NCI-H2171 treated with DMSO at 0.1 percent for 48 hours (cell line): Measurements from ENCODE around the gene EMID1.

Experiments used
- DNase-seq: peaks from one replicate; lab custom pipeline; 2025; lab: John Stamatoyannopoulos, UW

EMID1 gene

DNA sequence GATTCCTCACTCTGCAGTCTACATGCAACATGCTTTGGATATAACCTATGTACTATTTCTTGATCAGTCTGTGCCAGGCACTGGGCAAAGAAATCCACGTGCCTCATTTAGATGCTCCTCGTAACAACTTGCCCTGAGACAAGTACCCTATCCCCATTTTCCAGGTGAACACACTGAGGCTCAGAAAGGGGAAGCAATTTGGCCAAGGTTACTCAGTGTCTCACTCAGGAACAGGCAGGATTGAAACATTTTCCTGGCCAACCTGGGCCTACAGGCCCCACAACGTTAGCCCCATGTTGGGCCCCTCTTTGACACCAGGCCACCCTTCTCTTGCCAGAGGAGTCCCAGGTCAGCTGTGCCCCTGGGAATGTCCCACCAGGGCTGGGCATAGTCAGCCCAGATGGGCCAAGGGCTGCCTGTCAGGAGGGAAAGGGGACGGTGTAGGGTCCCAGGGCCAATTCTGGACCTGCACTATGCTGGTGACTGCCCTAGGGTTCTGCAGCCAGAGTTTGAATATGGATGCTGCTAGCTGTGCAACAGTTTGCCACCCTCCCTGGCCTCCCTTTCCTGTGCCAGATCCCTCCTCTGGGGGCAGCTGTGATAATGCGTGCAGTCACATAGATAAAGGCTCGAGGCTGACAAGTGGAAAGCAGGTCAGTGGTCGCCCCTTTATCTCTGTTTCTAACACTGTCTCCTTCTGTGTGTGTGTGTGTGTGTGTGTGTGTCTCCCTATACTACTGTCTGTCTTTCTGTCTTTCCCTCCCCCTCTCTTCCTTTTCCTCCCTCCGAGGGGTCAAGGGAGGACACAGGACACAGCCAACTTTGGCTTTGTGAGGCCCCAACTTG, 10.4 kb upstream of the EMID1 start:
- DNase-seq: no peak

DNA sequence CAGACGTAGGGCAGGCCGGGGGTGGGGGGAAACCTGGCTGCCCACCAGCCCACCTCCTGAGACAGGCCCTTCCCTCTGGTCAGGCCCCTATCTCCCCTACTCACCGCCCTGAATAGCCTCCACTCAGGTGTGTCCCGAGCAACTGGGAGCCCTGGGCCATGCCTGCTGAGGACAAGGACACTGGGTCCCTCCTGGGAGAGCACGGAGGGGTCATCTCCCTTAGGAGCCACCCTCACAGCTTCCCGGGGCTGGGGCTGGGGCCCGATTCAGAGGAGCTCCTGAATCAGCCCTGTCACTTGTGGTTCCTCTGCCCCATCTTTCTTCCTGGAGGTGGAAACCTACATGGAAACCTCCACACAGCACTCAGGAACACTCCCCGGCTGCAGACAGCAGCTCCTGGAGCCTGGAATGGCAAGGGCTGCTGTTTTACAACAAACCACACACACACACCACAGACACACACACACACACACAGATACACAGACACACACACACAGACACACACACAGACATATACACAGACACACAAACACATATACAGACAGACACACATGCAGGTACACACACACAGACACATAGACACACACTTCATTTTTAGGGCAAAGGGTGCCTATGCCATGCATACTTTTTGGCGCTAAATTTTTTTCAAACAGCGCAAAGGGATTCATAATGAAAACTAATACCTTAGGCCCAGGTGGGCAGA, 9.6 kb upstream of the EMID1 start:
- DNase-seq: no peak

DNA sequence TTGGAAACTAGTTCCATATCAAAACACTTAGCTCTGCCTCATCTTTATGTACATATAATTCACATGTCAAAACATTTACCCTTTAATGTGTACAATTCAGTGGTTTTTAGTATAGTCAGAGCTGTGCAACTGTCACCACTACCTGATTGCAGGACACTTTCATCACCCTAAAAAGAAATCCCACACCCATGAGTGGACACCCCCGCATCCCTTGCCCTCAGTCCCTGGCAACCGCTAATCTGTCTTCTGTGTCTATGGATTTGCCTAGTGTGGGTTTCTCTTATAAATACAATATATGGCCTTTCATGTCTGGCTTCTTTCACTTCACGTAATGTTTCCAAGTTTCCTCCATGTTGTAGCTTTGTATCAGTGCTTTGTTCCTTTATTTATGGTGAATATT, 8.6 kb upstream of the EMID1 start:
- no peak for DNase-seq

DNA sequence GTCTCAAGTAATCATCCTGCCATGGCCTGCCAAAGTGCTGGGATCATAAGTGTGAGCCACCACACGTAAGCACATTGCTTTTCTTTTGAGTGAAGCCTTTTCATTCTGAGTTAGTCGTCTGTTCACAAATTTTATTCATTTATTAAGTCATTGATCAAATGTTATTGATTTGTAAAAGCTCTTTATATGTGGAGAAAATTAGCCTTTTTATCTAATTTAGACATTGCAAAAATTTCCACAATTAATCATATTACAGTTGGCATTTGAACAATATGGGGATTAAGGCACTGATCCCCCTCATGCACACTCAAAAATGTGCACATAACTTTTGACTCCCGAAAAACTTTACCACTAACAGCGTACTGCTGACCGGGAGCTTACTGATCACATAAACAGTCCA, 7.5 kb upstream of the EMID1 start:
- no peak for DNase-seq

DNA sequence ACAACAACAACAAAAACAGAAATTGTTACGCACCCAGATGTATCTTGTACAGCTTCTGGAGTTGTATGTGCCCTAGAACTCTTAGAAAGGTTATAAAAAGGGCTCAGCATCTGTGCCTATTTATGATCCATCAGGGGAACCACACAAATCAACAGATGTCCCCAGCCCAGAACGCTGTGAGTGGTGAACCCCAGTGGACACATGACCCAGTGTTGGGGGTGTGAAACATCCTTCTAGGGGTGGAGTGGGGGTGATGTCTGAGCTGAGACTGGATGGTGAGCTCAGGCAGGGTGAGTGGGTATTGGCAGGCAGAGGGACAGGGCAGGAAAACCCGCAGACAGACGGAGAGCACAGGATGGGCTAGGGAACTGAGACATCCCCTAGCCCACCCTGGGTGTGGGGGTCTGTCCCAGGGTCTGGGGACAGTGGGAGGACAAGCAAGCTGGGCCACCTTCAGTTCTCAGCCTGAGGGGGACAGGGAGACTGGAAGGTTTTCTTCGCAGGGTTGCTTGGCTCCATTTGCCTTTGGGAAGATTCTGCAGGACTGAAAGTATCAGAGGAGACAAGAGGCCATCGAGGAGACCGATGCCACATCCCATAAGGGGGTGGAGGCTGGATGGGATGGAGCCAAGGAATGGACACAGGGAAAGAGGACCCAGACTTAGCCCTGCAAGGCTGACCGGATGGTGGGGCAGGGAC, 5.8 kb upstream of the EMID1 start:
- no peak for DNase-seq

DNA sequence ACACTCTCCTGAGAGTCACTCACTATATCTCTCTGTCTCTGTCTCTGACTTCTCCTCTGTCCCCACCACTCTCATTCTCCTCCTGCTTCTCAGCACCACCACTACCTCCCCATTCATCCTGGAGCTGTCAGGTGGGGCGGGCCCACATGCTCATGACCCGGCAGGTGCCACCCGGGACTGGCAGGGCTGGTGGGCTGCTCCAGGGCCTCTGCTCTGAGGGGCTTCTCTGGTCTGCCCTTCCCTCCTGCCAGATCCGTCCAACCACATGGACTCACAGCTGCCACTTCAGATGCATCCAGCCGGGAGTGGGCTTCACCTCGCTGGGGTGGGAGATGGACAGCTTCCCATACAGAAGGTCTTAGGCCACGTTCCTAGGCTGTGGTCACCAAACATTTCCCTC, 4.8 kb upstream of the EMID1 start:
- no peak for DNase-seq

DNA sequence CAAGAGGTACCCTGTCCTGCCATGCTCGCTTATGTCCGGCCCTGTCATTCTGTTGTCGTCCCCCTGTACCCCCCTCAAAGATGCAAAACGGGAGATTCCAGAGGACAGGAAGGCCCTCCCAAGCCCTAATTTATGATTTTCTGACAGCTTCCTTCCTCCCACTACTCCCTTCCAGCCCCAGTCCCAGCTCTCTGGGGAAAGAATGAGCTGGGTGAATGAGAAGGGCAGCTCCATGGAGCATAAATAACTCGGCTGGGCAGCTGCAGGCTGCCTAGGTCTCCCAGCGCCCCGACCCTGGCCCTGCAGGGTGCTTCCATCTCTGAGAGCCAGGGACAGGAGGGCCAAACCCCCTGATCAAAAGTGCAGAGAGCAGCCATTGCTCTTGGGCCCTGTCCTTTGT, 3.9 kb upstream of the EMID1 start:
- no peak for DNase-seq

DNA sequence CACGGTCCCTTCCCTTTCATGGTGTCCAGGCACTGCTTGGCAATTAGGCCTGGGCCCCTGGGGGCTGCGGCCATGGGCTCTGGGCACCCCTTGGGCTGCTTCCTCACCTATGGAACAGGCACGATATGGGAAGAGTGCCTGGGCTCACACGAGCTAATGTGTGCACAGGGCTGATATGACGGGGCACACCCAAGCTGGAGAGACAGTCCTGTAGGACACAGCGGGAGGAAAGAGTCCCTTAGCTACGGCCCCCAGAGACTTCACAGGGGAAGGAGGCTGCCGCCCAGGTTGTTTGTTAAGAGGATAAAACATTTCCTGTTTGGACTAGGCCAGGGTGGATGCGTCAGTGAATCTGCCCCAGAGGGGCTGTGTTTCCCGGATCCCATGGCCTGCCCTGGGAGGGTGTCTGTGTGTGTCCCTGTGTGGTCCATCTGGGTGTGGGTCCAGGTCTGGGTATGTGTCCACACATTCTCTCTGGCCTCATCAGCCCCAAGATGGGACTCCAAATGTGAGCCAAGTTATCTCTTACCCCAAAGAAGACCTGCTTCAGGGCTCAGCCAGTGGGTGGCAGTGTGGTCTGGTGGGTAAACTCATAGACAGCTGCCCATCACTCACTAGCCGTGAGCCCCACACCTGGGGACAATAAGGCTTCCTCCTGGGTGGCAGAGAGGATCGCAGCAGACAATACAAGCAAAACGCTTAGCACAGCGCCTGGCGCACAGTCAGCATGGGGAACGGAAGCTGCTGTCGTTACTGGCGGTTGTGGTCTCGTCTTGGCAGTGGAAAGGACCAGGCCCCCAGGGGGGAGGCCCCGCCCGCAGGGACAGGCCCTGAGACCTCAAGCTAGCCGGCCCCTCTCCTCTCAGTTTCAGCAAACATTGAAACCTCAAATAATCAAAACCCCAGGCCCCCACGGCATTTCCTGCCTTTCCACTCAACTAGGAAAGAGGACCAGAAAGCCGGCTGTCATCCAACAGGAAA, 3.2 kb upstream of the EMID1 start:
- peak; percentile 15 for DNase-seq

DNA sequence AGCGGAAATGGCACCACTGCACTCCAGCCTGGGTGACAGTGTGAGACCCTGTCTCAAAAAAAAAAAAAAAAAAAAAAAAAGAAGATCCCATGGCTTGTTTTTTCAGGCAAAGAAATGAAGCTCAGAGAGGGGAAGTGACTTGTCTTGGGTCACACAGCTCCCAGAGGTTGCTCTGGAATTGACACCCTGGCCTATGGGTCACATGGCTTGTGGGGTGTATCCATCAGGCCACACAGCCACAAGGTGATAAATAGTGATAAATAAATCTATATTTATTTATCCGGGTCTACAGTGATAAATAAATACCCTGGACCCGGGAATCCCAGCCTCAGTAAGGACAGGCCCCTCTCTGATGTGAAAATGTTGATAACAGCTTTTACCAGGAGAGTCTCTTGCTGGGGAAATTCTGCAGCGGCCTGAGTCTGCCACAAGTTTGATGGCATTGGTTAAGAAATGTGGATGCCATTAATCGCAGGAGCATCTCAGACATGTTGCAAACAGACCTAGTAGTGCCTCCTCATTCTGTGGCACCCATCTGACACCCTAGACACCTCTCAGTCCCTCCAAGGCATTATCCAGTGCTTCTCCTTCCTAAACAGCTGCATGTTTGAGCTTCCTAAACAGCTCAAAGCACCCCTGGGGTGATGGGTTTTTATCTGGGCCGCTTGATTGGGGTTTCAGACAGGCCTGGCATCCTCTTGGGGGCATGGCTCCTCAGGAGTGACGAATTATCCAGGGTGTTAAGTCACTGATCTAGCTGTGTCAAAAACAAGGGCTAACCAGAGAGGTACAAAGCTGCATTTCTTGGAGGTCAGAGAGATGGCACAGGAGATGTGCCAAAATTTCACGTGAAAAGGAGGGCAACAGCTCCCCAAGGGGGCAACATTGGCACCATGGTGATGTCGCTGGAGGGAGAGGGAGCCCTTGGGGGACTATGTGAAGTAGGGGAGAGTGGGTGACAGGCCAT, 1.9 kb upstream of the EMID1 start:
- DNase-seq: no peak

DNA sequence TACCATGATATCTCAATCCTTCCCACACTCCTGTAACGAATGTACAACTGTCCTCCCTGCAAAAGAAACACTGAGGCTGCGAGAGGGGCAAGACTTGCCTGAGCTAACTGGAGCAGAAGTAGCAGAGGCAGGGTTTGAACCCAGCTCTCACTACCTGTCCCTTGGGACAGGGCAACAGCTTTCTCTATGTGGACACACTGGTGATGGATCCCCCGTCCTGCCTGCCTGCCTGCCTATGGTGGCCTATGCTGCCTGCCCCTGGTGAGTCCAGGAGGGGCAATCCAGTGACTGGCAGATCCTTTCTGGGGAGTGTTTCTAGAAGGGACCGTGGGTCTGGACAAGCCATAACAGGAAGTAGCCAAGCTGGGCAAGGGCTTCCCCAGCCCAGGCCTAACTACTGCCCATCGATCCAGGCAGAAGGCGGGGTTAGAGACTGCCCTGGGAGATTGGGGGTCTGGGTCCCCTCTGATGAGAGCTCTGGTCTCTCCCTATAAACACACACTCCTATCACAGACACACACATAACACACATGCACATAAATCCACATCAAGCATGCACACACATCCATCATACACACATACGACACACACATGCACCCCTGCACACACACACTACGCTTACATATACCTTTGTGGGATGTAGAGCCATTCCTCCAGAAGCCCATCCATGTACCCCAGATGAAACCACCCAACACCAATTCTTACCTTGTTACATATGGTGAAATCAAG, 1.1 kb upstream of the EMID1 start:
- DNase-seq: no peak

DNA sequence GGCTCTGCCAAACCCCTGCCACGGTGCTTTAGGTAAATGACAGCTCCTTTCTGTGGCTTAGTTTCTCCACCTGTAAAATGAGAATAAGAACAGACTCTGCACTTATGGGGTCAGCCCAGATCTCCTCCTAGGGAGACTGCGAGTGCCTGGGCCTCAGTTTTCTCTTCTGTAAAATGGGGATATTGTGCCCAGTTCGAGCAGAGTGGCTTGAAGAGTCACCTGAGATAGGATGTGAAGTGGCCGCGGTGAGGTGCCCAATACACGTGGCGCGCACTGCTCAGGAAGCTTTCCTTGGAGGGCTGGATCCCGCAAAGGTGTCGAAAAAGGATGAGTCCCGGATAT, 473 bp upstream of the EMID1 start:
- DNase-seq: no peak

DNA sequence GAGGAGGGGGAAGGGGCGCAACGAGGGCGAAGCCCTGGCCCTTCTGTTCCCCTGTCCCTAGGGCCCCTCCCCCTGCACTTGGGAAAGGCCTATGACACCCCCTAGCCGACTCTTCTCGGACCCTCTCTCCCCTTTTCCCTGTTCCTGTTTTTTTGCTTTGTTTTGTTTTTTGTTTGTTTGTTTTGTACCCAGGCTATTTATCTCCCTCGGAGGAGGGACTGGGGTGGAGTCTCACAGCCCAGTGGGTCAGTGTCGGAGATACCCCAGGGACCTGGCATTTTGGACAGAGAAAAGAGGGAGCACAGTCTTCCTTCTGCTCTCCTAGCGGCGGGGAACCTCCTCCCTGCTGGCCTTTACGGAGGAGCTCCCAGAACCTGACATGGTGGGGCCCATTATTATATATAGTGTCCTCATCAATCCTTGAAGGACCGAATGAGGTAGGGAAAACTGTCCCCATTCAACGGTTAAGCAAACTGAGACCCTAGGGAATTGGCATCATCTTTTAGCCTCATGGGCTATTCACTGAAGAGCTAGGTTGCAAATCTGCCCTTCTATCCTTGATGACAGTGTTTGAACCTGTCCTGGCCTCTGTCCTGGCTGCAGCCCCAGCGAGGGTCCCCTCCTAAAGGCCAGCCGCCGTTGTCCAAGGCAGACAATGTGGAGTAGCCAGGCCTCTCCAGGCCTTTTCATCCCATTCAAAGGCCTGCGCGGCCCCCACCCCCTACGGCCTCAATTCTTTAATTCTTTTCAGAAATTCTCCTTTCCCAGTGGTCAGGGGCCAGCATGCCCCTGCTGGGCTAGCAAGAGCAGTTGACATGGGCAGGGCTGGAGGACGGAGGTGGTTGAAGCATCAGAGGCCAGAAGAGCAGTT, 911 bp downstream of the EMID1 start:
- DNase-seq: no peak

DNA sequence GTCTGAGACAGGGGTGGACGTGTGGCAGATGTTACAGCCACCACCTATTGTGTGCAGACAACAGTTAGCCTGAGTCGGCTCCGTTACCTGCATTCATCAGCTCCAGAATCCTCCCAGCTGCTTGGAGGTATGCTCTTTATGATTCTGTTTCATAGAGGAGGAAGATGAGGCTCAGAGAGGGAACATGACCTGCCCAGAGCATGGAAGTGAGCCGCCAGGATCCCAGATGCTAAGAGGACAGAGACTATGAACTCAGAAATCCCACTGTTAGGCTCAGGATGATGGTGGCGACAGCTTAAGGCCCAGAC, 1.5 kb downstream of the EMID1 start:
- DNase-seq: no peak

DNA sequence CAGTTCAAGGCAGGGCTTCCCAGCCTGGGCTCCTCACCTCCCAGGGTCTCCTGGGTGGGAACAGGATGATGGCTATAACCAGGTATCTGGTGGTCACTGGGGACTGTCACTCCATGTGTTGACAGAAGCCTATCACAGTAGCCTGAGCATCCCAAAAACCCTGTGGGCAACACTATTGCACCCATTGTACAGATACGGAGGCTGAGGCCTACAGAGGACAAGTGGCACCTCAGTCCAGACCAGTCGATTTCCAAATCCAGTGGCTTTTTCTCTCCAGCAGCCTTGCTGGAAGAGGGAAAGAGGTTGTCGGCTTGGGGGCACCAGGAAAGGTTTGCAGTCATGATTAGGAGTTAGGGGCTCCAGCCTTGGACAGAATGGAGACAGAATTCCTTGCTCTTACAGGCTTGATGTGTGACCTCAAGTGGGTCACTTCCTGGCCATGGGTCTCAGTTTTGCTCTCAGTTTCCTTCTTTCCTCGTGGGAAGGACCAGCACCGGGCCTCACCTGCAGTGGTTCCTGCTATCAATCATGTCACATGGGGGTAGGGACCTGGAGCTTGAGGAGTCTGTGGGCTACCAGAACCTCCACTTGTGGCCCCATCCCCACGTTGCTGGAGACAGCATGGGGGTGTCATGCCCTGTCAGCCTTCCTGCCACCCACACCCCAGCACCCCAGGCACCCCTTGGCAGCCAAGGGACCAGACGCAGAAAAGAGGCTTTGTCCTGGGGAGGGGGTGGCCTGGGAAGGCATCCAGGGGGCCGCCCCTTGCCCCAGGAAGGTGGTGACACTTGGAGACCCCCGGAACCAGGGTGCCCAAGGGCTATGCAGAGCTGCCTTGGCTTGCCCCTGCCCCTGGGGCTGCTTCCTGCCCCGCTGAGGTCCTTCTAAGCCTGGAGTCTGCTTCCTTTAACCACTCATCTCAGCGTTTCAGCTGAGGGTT, 2.1 kb downstream of the EMID1 start:
- DNase-seq: no peak

DNA sequence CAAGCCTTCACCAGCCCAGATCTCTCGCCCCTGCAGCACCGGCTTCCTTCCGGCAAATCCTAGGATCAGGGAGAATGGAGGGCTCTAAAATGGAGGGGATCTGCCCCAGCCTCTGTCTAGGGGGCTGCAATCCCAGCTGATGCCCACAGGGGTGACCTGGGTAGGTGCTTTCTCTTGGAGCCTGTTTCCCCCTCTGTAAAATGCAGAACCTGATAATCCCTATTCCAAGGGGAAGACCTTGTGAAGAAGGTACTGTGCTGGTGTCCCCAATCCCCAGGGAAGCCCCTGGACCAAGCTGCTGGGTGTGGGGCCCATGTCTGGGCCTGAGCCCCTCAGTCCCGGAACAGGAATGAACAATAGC, 2.8 kb downstream of the EMID1 start:
- DNase-seq: no peak

DNA sequence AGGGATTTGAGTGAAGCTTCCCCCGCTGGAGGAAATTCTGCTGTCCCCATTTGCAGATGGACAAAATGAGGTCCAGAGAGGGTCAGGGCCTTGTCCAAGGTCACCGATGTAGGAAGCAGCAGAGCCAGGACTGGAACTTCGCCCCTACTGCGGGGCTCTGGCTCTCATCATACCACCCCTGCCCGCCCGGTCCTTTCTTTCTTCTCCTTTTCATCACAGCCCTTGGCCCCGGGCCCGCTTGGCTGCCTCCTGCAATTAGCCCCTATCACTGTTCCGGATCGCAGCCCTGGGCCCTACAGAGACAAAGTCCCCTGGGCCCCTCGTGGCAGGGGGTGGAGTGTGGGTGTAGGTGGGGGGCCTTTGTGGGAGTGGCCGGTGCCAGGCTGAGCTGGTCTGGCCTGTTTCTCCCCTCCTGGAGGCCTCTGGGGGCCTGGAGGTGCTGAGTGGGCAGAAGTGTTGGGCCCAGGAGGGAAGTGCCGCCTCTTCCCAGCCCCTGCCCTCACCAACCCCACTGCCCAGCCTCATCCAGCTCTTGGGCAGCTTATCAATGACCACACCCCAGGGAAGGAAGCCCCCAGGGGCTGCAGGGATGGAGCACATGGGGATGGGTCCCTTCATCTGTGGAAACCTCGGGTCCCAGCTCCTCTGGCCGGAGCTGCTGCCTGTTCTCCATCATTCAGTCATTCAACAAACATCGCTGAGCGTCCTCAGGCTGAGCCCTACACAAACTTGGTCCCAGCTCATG, 3.4 kb downstream of the EMID1 start:
- DNase-seq: no peak

DNA sequence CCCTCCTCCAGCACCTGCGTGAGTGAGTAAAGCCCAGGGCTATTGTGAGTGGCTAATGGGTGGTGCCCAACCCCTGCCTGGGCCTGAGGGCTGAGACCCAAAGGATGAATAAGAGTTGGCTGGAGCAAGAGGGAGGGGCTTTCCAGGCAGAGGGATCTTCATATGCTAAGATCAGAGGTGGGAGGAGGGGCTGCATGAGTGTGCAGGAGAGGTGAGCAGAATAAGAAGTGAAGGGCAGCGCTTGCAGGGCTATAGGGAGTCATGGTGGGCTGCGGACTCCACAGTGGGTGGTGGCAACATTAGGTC, 3.9 kb downstream of the EMID1 start:
- no peak for DNase-seq

DNA sequence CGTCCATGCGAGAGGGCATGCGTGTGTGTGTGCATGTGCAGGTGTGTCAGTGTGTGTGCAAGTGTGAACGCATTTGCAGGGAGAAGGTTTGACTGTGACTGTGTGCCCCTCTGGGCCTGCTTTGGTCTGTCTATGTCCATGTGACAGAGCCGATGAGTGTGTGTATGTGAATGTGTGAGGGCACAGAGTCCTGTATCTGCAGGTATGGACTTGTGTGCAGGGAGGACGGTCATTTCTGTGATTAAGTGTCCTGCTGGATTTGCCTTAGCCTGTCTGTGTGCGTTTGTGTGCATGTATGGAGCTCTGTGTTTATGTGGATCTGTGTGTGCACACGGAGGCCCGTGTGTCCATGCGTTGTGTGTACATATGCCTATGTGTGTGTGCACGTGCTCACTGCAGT, 5.4 kb downstream of the EMID1 start:
- no peak for DNase-seq
